ENCODE data around the gene JMJD4.

DNA sequence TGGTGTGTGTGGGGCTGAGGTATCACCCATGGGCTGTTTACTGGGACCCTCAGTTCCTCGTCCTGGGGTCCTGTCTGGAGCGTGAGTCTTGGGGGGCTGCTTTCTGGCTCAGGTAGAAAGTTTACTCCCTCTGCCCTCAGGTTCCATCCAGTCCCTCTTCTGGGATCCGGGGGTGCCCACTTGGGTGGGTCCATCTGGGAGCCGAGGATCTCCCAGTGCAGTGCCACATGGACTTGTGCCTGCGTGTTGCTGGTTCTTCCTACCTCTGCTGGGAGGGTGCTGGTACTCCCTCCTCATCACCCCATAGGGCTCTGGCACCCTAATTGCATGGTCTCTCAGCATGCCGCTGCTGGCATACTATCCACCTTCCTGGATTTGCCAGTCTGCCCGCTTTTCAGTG is 14.1 kb upstream of the JMJD4 start:
- TF ChIP-seq EZH2 (IDR thresholded peaks at IDR 0.05) (no peak), POLR2AphosphoS5 (IDR thresholded peaks at IDR 0.05; ENCODE audit: borderline replicate concordance, low read depth, low read length) (no peak)

All from SK-N-MC (cell line).